H1 (cell line): Measurements from ENCODE around the gene DCXR. TPM values are rescaled to one million over a fixed set of nuclear protein-coding genes. Genes with fewer than 3 reads are reported as not detected.

Experiments
- CTCF ChIA-PET: fragments of 300-600 bp; sonication (Branson Sonifier 250); formaldehyde crosslinking; loops from one replicate; lab custom pipeline; 2021; ENCODE audit not compliant: partially characterized antibody; lab: Charles Lee
- POLR2A ChIA-PET: fragments of 300-600 bp; sonication (Branson Sonifier 250); formaldehyde crosslinking; loops from one replicate; lab custom pipeline; 2021; ENCODE audit warnings: inconsistent platforms; ENCODE audit not compliant: partially characterized antibody; lab: Charles Lee
- DNase-seq, 2 experiments: peaks; one replicate each; pipeline versions ENCODE4 v3.0.0 to v3.0.0-alpha.2; 2010 to 2022; ENCODE audit warnings: low spot score in 2 of 2, low read depth in 1 of 2, mixed read lengths in 1 of 2
- FAIRE-seq: peaks from 2 replicates; lab custom pipeline; 2011; peaks lifted over from hg19 to GRCh38; lab: Jason Lieb, UNC
- H2AFZ ChIP-seq: 2 replicates; pipeline ENCODE4 v1.8.1; 2012; ENCODE audit warnings: low read length, inconsistent platforms
- H2AK5ac ChIP-seq: 2 replicates; pipeline ENCODE4 v1.6.1; 2013; ENCODE audit warnings: low read depth, low read length
- H2BK120ac ChIP-seq: replicated peaks from 2 replicates; pipeline ENCODE3; 2013; ENCODE audit warnings: low read depth, low read length, inconsistent platforms
- H2BK12ac ChIP-seq: 2 replicates; pipeline ENCODE4 v1.6.1; 2013; ENCODE audit warnings: low read depth, low read length
- H2BK15ac ChIP-seq: 2 replicates; pipeline ENCODE4 v1.6.1; 2013; ENCODE audit warnings: low read length
- H2BK20ac ChIP-seq: 2 replicates; pipeline ENCODE4 v1.6.1; 2013; ENCODE audit warnings: low read length
- H2BK5ac ChIP-seq: 2 replicates; pipeline ENCODE4 v1.6.1; 2013; ENCODE audit warnings: low read depth, low read length
- H3K14ac ChIP-seq: 2 replicates; pipeline ENCODE4 v1.6.1; 2013; ENCODE audit warnings: inconsistent platforms; ENCODE audit not compliant: insufficient read length
- H3K18ac ChIP-seq: 2 replicates; pipeline ENCODE4 v1.6.1; 2013; ENCODE audit warnings: low read length; ENCODE audit errors: extremely low read depth
- H3K23ac ChIP-seq: 2 replicates; pipeline ENCODE4 v1.6.1; 2013; ENCODE audit warnings: inconsistent platforms; ENCODE audit not compliant: insufficient read length
- H3K23me2 ChIP-seq: 2 replicates; pipeline ENCODE4 v1.6.1; 2013; ENCODE audit warnings: low read depth, low read length
- H3K27ac ChIP-seq: 2 replicates; pipeline ENCODE4 v1.6.1; 2011; ENCODE audit warnings: low read depth, low read length, inconsistent platforms
- H3K27me3 ChIP-seq, 4 experiments: replicated peaks in 1 of 4; 1 replicate in 1 of 4; 2 replicates in 3 of 4; pipeline versions ENCODE4 v1.6.1 to v1.8.1; 2011 to 2013; ENCODE audit warnings: low read length in 3 of 4, mild to moderate bottlenecking in 3 of 4, inconsistent platforms in 2 of 4, mixed read lengths in 2 of 4, moderate library complexity in 1 of 4; ENCODE audit not compliant: control insufficient read depth in 3 of 4, insufficient read depth in 3 of 4; ENCODE audit errors: extremely low read depth in 1 of 4
- H3K36me3 ChIP-seq, 4 experiments: 2 replicates each; pipeline versions ENCODE4 v1.6.1 to v1.8.1; 2011 to 2013; ENCODE audit warnings: mild to moderate bottlenecking in 4 of 4, low read length in 3 of 4, moderate library complexity in 2 of 4, control low read depth in 1 of 4, inconsistent platforms in 1 of 4; ENCODE audit not compliant: insufficient read depth in 4 of 4, control insufficient read depth in 2 of 4
- H3K4ac ChIP-seq: replicated peaks from 2 replicates; pipeline ENCODE3; 2013; ENCODE audit warnings: low read length, low read depth, mixed read lengths, inconsistent platforms; ENCODE audit not compliant: insufficient read length
- H3K4me1 ChIP-seq, 4 experiments: replicated peaks in 1 of 4; 1 replicate in 1 of 4; 2 replicates in 3 of 4; pipeline versions ENCODE4 v1.6.1 to v1.8.1; 2011 to 2013; ENCODE audit warnings: low read length in 3 of 4, inconsistent platforms in 2 of 4, mixed read lengths in 1 of 4; ENCODE audit not compliant: insufficient read depth in 4 of 4, control insufficient read depth in 3 of 4
- H3K4me2 ChIP-seq, 2 experiments: 2 replicates each; pipeline versions ENCODE4 v1.6.1 to v1.8.1; 2011 to 2013; ENCODE audit warnings: low read depth in 2 of 2, low read length in 2 of 2, control low read depth in 1 of 2, inconsistent platforms in 1 of 2, mild to moderate bottlenecking in 1 of 2; ENCODE audit not compliant: insufficient read depth in 1 of 2
- H3K4me3 ChIP-seq, 4 experiments: fragments of 200-600, 300-600 bp in 1 of 4; sonication (generic), shearing (Covaris generic), sonication (Bioruptor Twin) in 1 of 4; 2 replicates each; pipeline versions ENCODE4 v1.5.1 to v1.8.1; 2011 to 2016; ENCODE audit warnings: low read length in 4 of 4, low read depth in 3 of 4, control low read depth in 2 of 4, inconsistent platforms in 2 of 4, mild to moderate bottlenecking in 2 of 4, mixed read lengths in 1 of 4, moderate library complexity in 1 of 4; ENCODE audit not compliant: insufficient read depth in 2 of 4; ENCODE audit errors: extremely low read depth in 1 of 4
- H3K56ac ChIP-seq: replicated peaks from 2 replicates; pipeline ENCODE3; 2013; ENCODE audit warnings: low read depth, mild to moderate bottlenecking, mixed read lengths, low read length, inconsistent platforms; ENCODE audit not compliant: insufficient read length
- H3K79me1 ChIP-seq: 2 replicates; pipeline ENCODE4 v1.6.1; 2013; ENCODE audit warnings: low read depth, low read length, control low read depth
- H3K79me2 ChIP-seq, 2 experiments: 2 replicates each; pipeline versions ENCODE4 v1.6.1 to v1.8.1; 2012 to 2013; ENCODE audit warnings: low read length in 2 of 2, mild to moderate bottlenecking in 2 of 2, inconsistent platforms in 1 of 2; ENCODE audit not compliant: insufficient read depth in 2 of 2, control insufficient read depth in 1 of 2
- H3K9ac ChIP-seq, 4 experiments: replicated peaks in 1 of 4; 1 replicate in 1 of 4; 2 replicates in 3 of 4; pipeline versions ENCODE4 v1.6.1 to v1.8.1; 2011 to 2013; ENCODE audit warnings: low read depth in 3 of 4, low read length in 3 of 4, control low read depth in 2 of 4, mild to moderate bottlenecking in 2 of 4, moderate library complexity in 2 of 4, inconsistent platforms in 1 of 4; ENCODE audit errors: extremely low read depth in 1 of 4
- H3K9me3 ChIP-seq, 2 experiments: 2 replicates each; pipeline versions ENCODE4 v1.6.1 to v1.8.1; 2012 to 2013; ENCODE audit warnings: mild to moderate bottlenecking in 2 of 2, moderate library complexity in 2 of 2, control low read depth in 1 of 2, inconsistent platforms in 1 of 2, low read depth in 1 of 2, low read length in 1 of 2, mixed read lengths in 1 of 2; ENCODE audit not compliant: insufficient read depth in 2 of 2
- H4K20me1 ChIP-seq, 2 experiments: replicated peaks in 1 of 2; 2 replicates each; pipeline versions ENCODE3 to v1.8.1; 2011 to 2013; ENCODE audit warnings: inconsistent platforms in 2 of 2, low read length in 2 of 2, mild to moderate bottlenecking in 1 of 2; ENCODE audit not compliant: insufficient read depth in 2 of 2, control insufficient read depth in 1 of 2
- H4K5ac ChIP-seq: 2 replicates; pipeline ENCODE4 v1.6.1; 2013; ENCODE audit warnings: low read length, low read depth, mixed read lengths, inconsistent platforms; ENCODE audit not compliant: insufficient read length
- H4K8ac ChIP-seq: 2 replicates; pipeline ENCODE4 v1.8.0; 2013; ENCODE audit warnings: mild to moderate bottlenecking, moderate library complexity, low read length, inconsistent platforms; ENCODE audit not compliant: insufficient read depth; ENCODE audit errors: extremely low read depth
- H4K91ac ChIP-seq: replicated peaks from 2 replicates; pipeline ENCODE3; 2013; ENCODE audit warnings: low read length, mixed read lengths, inconsistent platforms; ENCODE audit not compliant: insufficient read length
- CBX8 ChIP-seq: fragments of 300-800, 300-1000 bp; sonication (generic); IDR thresholded peaks from 2 replicates; pipeline ENCODE4 v1.7.1; 2016; ENCODE audit warnings: low read depth, low read length, borderline replicate concordance
- CTBP2 ChIP-seq: IDR thresholded peaks from 2 replicates; pipeline ENCODE4 v1.7.0; 2011; ENCODE audit warnings: borderline replicate concordance, mild to moderate bottlenecking, moderate library complexity, mixed read lengths, low read length; ENCODE audit not compliant: insufficient read depth, insufficient read length
- POLR2AphosphoS5 ChIP-seq: IDR thresholded peaks from 2 replicates; pipeline ENCODE4 v1.6.1; 2011; ENCODE audit warnings: low read depth, low read length
- WGBS, 2 experiments: shearing (Covaris generic) in 1 of 2; methylation state at CpG; one replicate each; pipeline versions ENCODE4 v1.1.6 to v1.1.7; 2013 to 2015; ENCODE audit warnings: low lambda C conversion rate in 2 of 2, mixed read lengths in 2 of 2, inconsistent platforms in 1 of 2, low coverage in 1 of 2, missing lambda C conversion rate in 1 of 2; ENCODE audit not compliant: insufficient replicate concordance in 2 of 2, insufficient coverage in 1 of 2, insufficient read length in 1 of 2; ENCODE audit errors: extremely low coverage in 1 of 2, missing lambda C conversion rate in 1 of 2; 5-methylcytosine and 5-hydroxymethylcytosine counted together
- polyA plus RNA-seq, 7 experiments: library from polyadenylated mRNA; depleted of rRNA in 3 of 7; stranded (reverse) in 5 of 7; unstranded in 2 of 7; fragments of >200 nt in 5 of 7; fragments of 200-250 nt in 2 of 7; gene quantifications; 1 replicate in 5 of 7; 2 replicates in 1 of 7; 4 replicates in 1 of 7; pipeline versions ENCODE4 v1.2.1 to v1.2.3, GENCODE V29; 2011 to 2013; ENCODE audit warnings: missing spikeins in 2 of 7, mixed read lengths in 2 of 7
- total RNA-seq: library from RNA; stranded (reverse); fragmentation: NEBNext Ultra II Directional; extraction: Animal tissue kit (Norgen Biotek cat#: 25700); gene quantifications from 2 replicates; pipeline ENCODE4 v1.2.1, GENCODE V29; 2021

DCXR gene
- total and polyA plus RNA-seq, 2 of the 8 experiments (the other 6 are each of a cell fraction or from before 2014, with no cell fraction given) = 96.3 to 212 TPM

- Histone ChIP-seq H3K79me1 (peaks cover 5% of the 10 kb centered on the region; the same call in 1 of the 2 replicates), H3K4me3 (peak within 1 kb of the TSS; percentile 53 to 93 (median 77)), H4K8ac (peak within 1 kb of the TSS; percentile 97), H3K9me3 (no peaks in the 10 kb centered on the region), H2BK15ac (no peak within 1 kb of the TSS), H2BK20ac (no peak within 1 kb of the TSS), H3K9ac (peak within 1 kb of the TSS; percentile 4 to 93 (median 58); a peak in 6 of 7 replicates), H3K56ac (peak within 1 kb of the TSS; percentile 46), H4K5ac (peak within 1 kb of the TSS; percentile 88), H2BK12ac (no peak within 1 kb of the TSS), H3K4ac (no peak within 1 kb of the TSS), H2BK5ac (no peak within 1 kb of the TSS), H3K36me3 (peaks cover 2 to 12% (median 9%) of the 10 kb centered on the region in 4 experiments; a peak in 5 of 8 replicates), H3K27me3 (no peaks in the 10 kb centered on the region), H3K18ac (peak within 1 kb of the TSS; percentile 90), H2BK120ac (no peak within 1 kb of the TSS), H2AK5ac (no peak within 1 kb of the TSS), H4K91ac (peak within 1 kb of the TSS; percentile 81), H3K4me2 (peak within 1 kb of the TSS; percentile 37 to 79), H3K14ac (no peak within 1 kb of the TSS), H3K23me2 (peaks cover 8% of the 10 kb centered on the region; the same call in 1 of the 2 replicates), H3K23ac (no peak within 1 kb of the TSS), H2AFZ (peak within 1 kb of the TSS; percentile 74; the same call in 1 of the 2 replicates), H3K4me1 (peaks cover 0 to 10% (median 5%) of the 10 kb centered on the region in 4 experiments; a peak in 5 of 7 replicates), H4K20me1 (peaks cover 0 to 3% of the 10 kb centered on the region in 2 experiments), H3K79me2 (no peaks in the 10 kb centered on the region), H3K27ac (no peak within 1 kb of the TSS)
- DNase-seq = peak in 1 of 2 experiments; percentile 85
- WGBS, 2 experiments = 30% methylated on average over 35 of the region's 88 CpGs; no CpG with 5 or more reads in 1 of the 2 experiments
- no peak for FAIRE-seq
- ChIA-PET POLR2A (interaction anchor here (0.7 to 16.2 kb wide), 15 partner anchors 10 to 140 kb away, joined by 3 to 161 read pairs (median 4); partner anchors contain the start of genes FASN, GPS1 and RFNG), CTCF (interaction anchor here (0.7 to 4.3 kb wide), 11 partner anchors 10 to 45 kb away, joined by 3 to 21 read pairs (median 3); partner anchors contain the start of genes DCXR, FASN and RAC3)
- TF ChIP-seq POLR2AphosphoS5 (no peak), CTBP2 (peak; percentile 58), CBX8 (no peak)
Observed at GRCh38 chr17:82065638-82066303, 28.3 kb upstream of the DCXR start, which contains the start of gene DUS1L. TSS of gene DUS1L (minus strand) at chr17:82065804. CDS start at chr17:82065059, 745 bp downstream.
